ENCODE data around the gene NUDT3.
A peak's percentile ranks its signal among the peaks of the same experiment; 100 is the strongest.

Gene NUDT3

GRCh38 chr6:34352305-34352937 is 40.0 kb downstream of the NUDT3 start:
- DNase-seq, result no peak
- in situ Hi-C loops (cut with MboI; ENCODE audit: low pct_unique_long_range_greater_than_20kb, low sequenced_read_pairs), result no loop called here

- in situ Hi-C loops (cut with MboI; ENCODE audit: low pct_unique_long_range_greater_than_20kb, low sequenced_read_pairs), result no loop called here
- DNase-seq, result no peak
Observed at GRCh38 chr6:34350934-34351217, 41.6 kb downstream of the NUDT3 start.

- in situ Hi-C loops (cut with MboI; ENCODE audit: low pct_unique_long_range_greater_than_20kb, low sequenced_read_pairs), result no loop called here
- DNase-seq, result no peak
Observed at GRCh38 chr6:34350137-34350933, 42.1 kb downstream of the NUDT3 start.

GRCh38 chr6:34349211-34349610 is 43.3 kb downstream of the NUDT3 start:
- no peak for DNase-seq
- in situ Hi-C loops (cut with MboI; ENCODE audit: low pct_unique_long_range_greater_than_20kb, low sequenced_read_pairs), result no loop called here

GRCh38 chr6:34347303-34347702 is 45.2 kb downstream of the NUDT3 start:
- no peak for DNase-seq
- in situ Hi-C loops (cut with MboI; ENCODE audit: low pct_unique_long_range_greater_than_20kb, low sequenced_read_pairs), result no loop called here

GRCh38 chr6:34346175-34347119 is 46.0 kb downstream of the NUDT3 start:
- in situ Hi-C loops (cut with MboI; ENCODE audit: low pct_unique_long_range_greater_than_20kb, low sequenced_read_pairs), result no loop called here
- DNase-seq, result no peak

GRCh38 chr6:34343806-34344205 is 48.7 kb downstream of the NUDT3 start:
- DNase-seq, result no peak
- in situ Hi-C loops (cut with MboI; ENCODE audit: low pct_unique_long_range_greater_than_20kb, low sequenced_read_pairs), result no loop called here

GRCh38 chr6:34342247-34342646 is 50.2 kb downstream of the NUDT3 start:
- in situ Hi-C loops (cut with MboI; ENCODE audit: low pct_unique_long_range_greater_than_20kb, low sequenced_read_pairs), result no loop called here
- DNase-seq, result no peak

- DNase-seq, result no peak
- in situ Hi-C loops (cut with MboI; ENCODE audit: low pct_unique_long_range_greater_than_20kb, low sequenced_read_pairs), result no loop called here
Observed at GRCh38 chr6:34341481-34341971, 50.9 kb downstream of the NUDT3 start.

- DNase-seq, result no peak
- in situ Hi-C loops (cut with MboI; ENCODE audit: low pct_unique_long_range_greater_than_20kb, low sequenced_read_pairs), result no loop called here
Observed at GRCh38 chr6:34340906-34341480, 51.5 kb downstream of the NUDT3 start.

GRCh38 chr6:34340394-34340793 is 52.1 kb downstream of the NUDT3 start:
- no peak for DNase-seq
- in situ Hi-C loops (cut with MboI; ENCODE audit: low pct_unique_long_range_greater_than_20kb, low sequenced_read_pairs), result no loop called here

- no peak for DNase-seq
- in situ Hi-C loops (cut with MboI; ENCODE audit: low pct_unique_long_range_greater_than_20kb, low sequenced_read_pairs), result no loop called here
Observed at GRCh38 chr6:34339971-34340370, 52.5 kb downstream of the NUDT3 start.

- in situ Hi-C loops (cut with MboI; ENCODE audit: low pct_unique_long_range_greater_than_20kb, low sequenced_read_pairs), result no loop called here
- DNase-seq, result no peak
Observed at GRCh38 chr6:34339432-34339831, 53.0 kb downstream of the NUDT3 start.

- in situ Hi-C loops (cut with MboI; ENCODE audit: low pct_unique_long_range_greater_than_20kb, low sequenced_read_pairs), result no loop called here
- DNase-seq, result peak; percentile 66
Observed at GRCh38 chr6:34338811-34339210, 53.7 kb downstream of the NUDT3 start.

GRCh38 chr6:34338377-34338776 is 54.1 kb downstream of the NUDT3 start:
- in situ Hi-C loops (cut with MboI; ENCODE audit: low pct_unique_long_range_greater_than_20kb, low sequenced_read_pairs), result no loop called here
- DNase-seq, result no peak

- DNase-seq, result no peak
- in situ Hi-C loops (cut with MboI; ENCODE audit: low pct_unique_long_range_greater_than_20kb, low sequenced_read_pairs), result no loop called here
Observed at GRCh38 chr6:34334796-34335416, 57.6 kb downstream of the NUDT3 start.

GRCh38 chr6:34333858-34334257 is 58.6 kb downstream of the NUDT3 start:
- DNase-seq, result no peak
- in situ Hi-C loops (cut with MboI; ENCODE audit: low pct_unique_long_range_greater_than_20kb, low sequenced_read_pairs), result no loop called here

GRCh38 chr6:34332251-34333198 is 59.9 kb downstream of the NUDT3 start:
- peak; percentile 68 for DNase-seq
- in situ Hi-C loops (cut with MboI; ENCODE audit: low pct_unique_long_range_greater_than_20kb, low sequenced_read_pairs), result no loop called here
